Measurements from ENCODE around the gene FTHL17. TPM values are rescaled to one million over a fixed set of nuclear protein-coding genes. Genes with fewer than 3 reads are reported as not detected.

Gene FTHL17
- total and polyA plus RNA-seq, 4 donors = not detected

DNA sequence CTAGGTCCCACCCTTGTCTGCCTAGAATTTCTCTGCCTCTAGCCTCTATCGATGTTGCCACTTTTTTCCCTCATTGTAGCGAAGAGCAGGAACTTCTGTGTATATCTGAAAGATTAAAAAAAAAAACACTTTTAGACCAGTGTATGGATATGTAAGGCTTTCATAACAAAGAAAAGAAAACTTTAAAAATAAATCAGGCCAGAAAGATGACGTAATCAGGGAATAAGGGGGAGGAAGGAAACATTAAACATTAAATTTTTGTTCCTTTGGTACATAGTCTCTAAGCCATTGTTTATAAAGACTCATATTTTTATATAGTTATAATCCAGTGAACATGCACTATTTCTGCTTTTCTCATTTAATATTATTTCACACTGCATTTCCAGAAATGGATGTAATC is 26.2 kb upstream of the FTHL17 start:
- Histone ChIP-seq H3K9ac (ENCODE audit: insufficient read depth in 1 of 2, low read length in 2 of 2) (no peak overlapping the region), H3K4me1 (ENCODE audit: control insufficient read depth in 5 of 5, insufficient read depth in 5 of 5, low read length in 5 of 5) (no peaks in the 10 kb centered on the region), H3K27me3 (ENCODE audit: control insufficient read depth in 3 of 3, insufficient read depth in 3 of 3, low read length in 2 of 3) (peaks cover 0 to 4% (median 2%) of the 10 kb centered on the region in 3 donors), H3K36me3 (ENCODE audit: control insufficient read depth in 4 of 4, insufficient read depth in 4 of 4, low read length in 4 of 4) (no peaks in the 10 kb centered on the region), H3K4me3 (no peak overlapping the region), H3K27ac (ENCODE audit: low read depth in 1 of 2, low read length in 1 of 2) (no peak overlapping the region), H3K9me3 (ENCODE audit: control insufficient read depth in 4 of 4, insufficient read depth in 3 of 4, low read length in 3 of 4) (peaks cover 0 to 14% (median 0%) of the 10 kb centered on the region in 4 donors)
- TF ChIP-seq CTCF (IDR thresholded peaks at IDR 0.05; ENCODE audit: control extremely low read depth, extremely low read depth) = no peak
- ATAC-seq (ENCODE audit: insufficient read depth, low FRiP score) (no peak), DNase-seq (no peak)
- 62 to 79% methylated on average over 3 of the region's 3 CpGs for WGBS, 2 donors

GRCh38 chrX:31093639-31093975 is 21.8 kb upstream of the FTHL17 start:
- H3K9ac ChIP-seq (ENCODE audit: insufficient read depth in 1 of 2, low read length in 2 of 2) = no peak overlapping the region
- DNase-seq (no peak), ATAC-seq (ENCODE audit: insufficient read depth, low FRiP score) (no peak)
- H3K4me1 ChIP-seq (ENCODE audit: control insufficient read depth in 5 of 5, insufficient read depth in 5 of 5, low read length in 5 of 5) = no peaks in the 10 kb centered on the region
- no peak overlapping the region for H3K4me3 ChIP-seq
- H3K36me3 ChIP-seq (ENCODE audit: control insufficient read depth in 4 of 4, insufficient read depth in 4 of 4, low read length in 4 of 4) = no peaks in the 10 kb centered on the region
- no peak for TF ChIP-seq CTCF (IDR thresholded peaks at IDR 0.05; ENCODE audit: control extremely low read depth, extremely low read depth)
- H3K9me3 ChIP-seq (ENCODE audit: control insufficient read depth in 4 of 4, insufficient read depth in 3 of 4, low read length in 3 of 4) = peaks cover 0 to 13% (median 0%) of the 10 kb centered on the region in 4 donors
- 67 to 92% methylated on average over 4 of the region's 4 CpGs for WGBS, 2 donors
- peaks cover 0 to 4% (median 2%) of the 10 kb centered on the region in 3 donors for H3K27me3 ChIP-seq (ENCODE audit: control insufficient read depth in 3 of 3, insufficient read depth in 3 of 3, low read length in 2 of 3)
- no peak overlapping the region for H3K27ac ChIP-seq (ENCODE audit: low read depth in 1 of 2, low read length in 1 of 2)

DNA sequence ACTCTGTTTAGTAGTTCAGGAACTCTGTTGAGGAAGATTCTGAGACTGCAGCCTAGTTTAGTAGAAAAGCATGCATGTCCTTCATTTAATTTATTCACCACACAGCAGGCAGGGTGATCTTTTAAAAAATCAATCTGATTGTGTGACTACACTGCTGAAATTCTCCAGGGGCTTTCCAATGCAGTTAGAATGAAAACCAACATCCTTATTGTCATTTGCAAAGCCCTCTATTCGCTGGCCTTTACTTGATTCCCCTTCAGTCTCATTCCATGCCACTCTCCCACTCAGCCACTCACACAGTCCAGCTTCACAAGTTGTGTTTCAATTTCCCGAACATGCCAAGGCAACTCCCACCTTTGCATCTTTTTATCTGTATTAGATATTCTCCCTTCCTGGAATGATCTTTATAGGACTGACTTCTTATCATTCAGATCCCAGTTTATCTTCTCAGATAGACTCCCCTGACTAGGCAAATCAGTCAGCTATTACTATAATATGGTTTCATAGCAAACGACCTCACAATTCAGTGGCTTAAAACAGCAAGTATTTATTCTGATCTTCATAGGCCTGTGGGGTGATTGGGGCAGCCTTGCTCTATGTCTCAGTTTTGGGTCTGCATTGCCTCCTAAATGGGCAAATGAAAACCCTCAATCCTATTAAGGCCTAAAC is 21.3 kb upstream of the FTHL17 start:
- Histone ChIP-seq H3K27me3 (ENCODE audit: control insufficient read depth in 3 of 3, insufficient read depth in 3 of 3, low read length in 2 of 3) (peaks cover 0 to 4% (median 2%) of the 10 kb centered on the region in 3 donors), H3K36me3 (ENCODE audit: control insufficient read depth in 4 of 4, insufficient read depth in 4 of 4, low read length in 4 of 4) (no peaks in the 10 kb centered on the region), H3K4me1 (ENCODE audit: control insufficient read depth in 5 of 5, insufficient read depth in 5 of 5, low read length in 5 of 5) (no peaks in the 10 kb centered on the region), H3K4me3 (no peak overlapping the region), H3K9ac (ENCODE audit: insufficient read depth in 1 of 2, low read length in 2 of 2) (no peak overlapping the region), H3K9me3 (ENCODE audit: control insufficient read depth in 4 of 4, insufficient read depth in 3 of 4, low read length in 3 of 4) (peaks cover 0 to 13% (median 0%) of the 10 kb centered on the region in 4 donors), H3K27ac (ENCODE audit: low read depth in 1 of 2, low read length in 1 of 2) (no peak overlapping the region)
- ATAC-seq (ENCODE audit: insufficient read depth, low FRiP score) (no peak), DNase-seq (no peak)
- TF ChIP-seq CTCF (IDR thresholded peaks at IDR 0.05; ENCODE audit: control extremely low read depth, extremely low read depth) = no peak
- 52 to 84% methylated on average over 3 of the region's 3 CpGs for WGBS, 2 donors

DNA sequence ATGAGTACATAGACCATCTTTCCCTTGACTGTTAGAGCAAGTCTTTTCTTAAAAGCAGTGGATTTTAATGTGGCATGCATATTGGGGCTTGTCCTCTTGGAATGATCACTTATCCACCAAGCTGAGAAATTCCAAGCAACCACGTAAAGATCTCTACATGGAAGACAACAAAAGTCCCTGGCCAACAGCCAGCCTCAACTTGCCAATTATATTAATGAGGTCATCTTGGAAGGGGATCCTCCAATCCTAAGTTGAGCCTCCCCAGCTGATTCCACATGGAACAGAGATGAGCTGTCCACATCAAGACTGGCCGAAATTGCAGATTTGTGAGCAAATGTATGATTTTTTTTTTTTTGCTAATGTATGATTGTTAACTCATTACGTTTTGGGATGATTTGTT is 20.6 kb upstream of the FTHL17 start:
- no peak overlapping the region for H3K27ac ChIP-seq (ENCODE audit: low read depth in 1 of 2, low read length in 1 of 2)
- ATAC-seq (ENCODE audit: insufficient read depth, low FRiP score) (no peak), DNase-seq (no peak)
- H3K27me3 ChIP-seq (ENCODE audit: control insufficient read depth in 3 of 3, insufficient read depth in 3 of 3, low read length in 2 of 3) = peaks cover 0 to under 1% (median 0%) of the 10 kb centered on the region in 3 donors
- H3K4me3 ChIP-seq = no peak overlapping the region
- no peak for TF ChIP-seq CTCF (IDR thresholded peaks at IDR 0.05; ENCODE audit: control extremely low read depth, extremely low read depth)
- H3K9me3 ChIP-seq (ENCODE audit: control insufficient read depth in 4 of 4, insufficient read depth in 3 of 4, low read length in 3 of 4) = peaks cover 0 to 11% (median 0%) of the 10 kb centered on the region in 4 donors
- H3K9ac ChIP-seq (ENCODE audit: insufficient read depth in 1 of 2, low read length in 2 of 2) = no peak overlapping the region
- 47 to 73% methylated on average over 3 of the region's 3 CpGs for WGBS, 2 donors
- H3K4me1 ChIP-seq (ENCODE audit: control insufficient read depth in 5 of 5, insufficient read depth in 5 of 5, low read length in 5 of 5) = no peaks in the 10 kb centered on the region
- H3K36me3 ChIP-seq (ENCODE audit: control insufficient read depth in 4 of 4, insufficient read depth in 4 of 4, low read length in 4 of 4) = no peaks in the 10 kb centered on the region
